Measurements from ENCODE around the gene NUP205.

DNA sequence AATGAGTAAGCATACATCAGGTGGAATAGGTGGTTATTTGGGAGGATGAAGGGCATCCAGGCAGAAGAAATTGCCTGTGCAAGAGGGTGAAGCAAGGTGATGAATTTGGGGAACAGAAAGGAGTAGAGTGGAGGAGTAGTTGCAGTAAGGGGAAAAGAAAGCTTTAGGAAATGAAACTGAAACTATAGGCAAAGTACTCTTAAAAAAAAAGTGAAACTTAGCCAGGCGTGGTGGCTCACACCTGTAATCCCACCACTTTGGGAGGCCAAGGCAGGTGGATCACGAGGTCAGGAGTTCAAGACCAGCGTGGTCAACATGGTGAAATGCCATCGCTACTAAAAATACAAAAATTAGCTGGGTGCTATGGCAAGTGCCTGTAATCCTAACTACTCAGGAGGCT is 17.6 kb downstream of the NUP205 start:
- TF ChIP-seq YY1 (IDR thresholded peaks at IDR 0.05; ENCODE audit: insufficient read depth, insufficient read length): no peak
- no peak for TF ChIP-seq ZNF274 (IDR thresholded peaks at IDR 0.05; ENCODE audit: low read depth, low read length)
- no peak for TF ChIP-seq SUZ12 (IDR thresholded peaks at IDR 0.05; ENCODE audit: extremely low read depth, insufficient read depth, insufficient read length)
